ENCODE data around the gene CD83.

The CD83 gene

GRCh38 chr6:14075095-14075503 lies 42.5 kb upstream of the CD83 start:
- DNase-seq (ENCODE audit: low spot score), result peak; percentile 51
- no peak for TF ChIP-seq CTCF (IDR thresholded peaks at IDR 0.05; ENCODE audit: extremely low read depth, missing control alignments)

- TF ChIP-seq CTCF (IDR thresholded peaks at IDR 0.05; ENCODE audit: extremely low read depth, missing control alignments), result no peak
- no peak for DNase-seq (ENCODE audit: low spot score)
Measured at GRCh38 chr6:14077193-14077867, 40.2 kb upstream of the CD83 start.

GRCh38 chr6:14079433-14079832 lies 38.1 kb upstream of the CD83 start:
- no peak for TF ChIP-seq CTCF (IDR thresholded peaks at IDR 0.05; ENCODE audit: extremely low read depth, missing control alignments)
- no peak for DNase-seq (ENCODE audit: low spot score)

GRCh38 chr6:14079971-14080370 lies 37.6 kb upstream of the CD83 start:
- no peak for TF ChIP-seq CTCF (IDR thresholded peaks at IDR 0.05; ENCODE audit: extremely low read depth, missing control alignments)
- no peak for DNase-seq (ENCODE audit: low spot score)

- no peak for DNase-seq (ENCODE audit: low spot score)
- TF ChIP-seq CTCF (IDR thresholded peaks at IDR 0.05; ENCODE audit: extremely low read depth, missing control alignments), result no peak
Measured at GRCh38 chr6:14081126-14081525, 36.4 kb upstream of the CD83 start.

- no peak for DNase-seq (ENCODE audit: low spot score)
- TF ChIP-seq CTCF (IDR thresholded peaks at IDR 0.05; ENCODE audit: extremely low read depth, missing control alignments), result no peak
Measured at GRCh38 chr6:14082771-14083170, 34.8 kb upstream of the CD83 start.

- no peak for DNase-seq (ENCODE audit: low spot score)
- TF ChIP-seq CTCF (IDR thresholded peaks at IDR 0.05; ENCODE audit: extremely low read depth, missing control alignments), result no peak
Measured at GRCh38 chr6:14083262-14083661, 34.3 kb upstream of the CD83 start.
